HTR-8/SVneo (cell line): ENCODE data around the gene EXOSC2.

ENCODE experiments used
- DNase-seq: peaks from one replicate; pipeline ENCODE4 v3.0.0; 2011; ENCODE audit warnings: low spot score, mixed read lengths; ENCODE audit not compliant: insufficient read length
- FAIRE-seq: peaks from 2 replicates; lab custom pipeline; 2011; peaks lifted over from hg19 to GRCh38; lab: Jason Lieb, UNC

The EXOSC2 gene

GRCh38 chr9:130693426-130694191 lies at the start of gene EXOSC2:
Gene EXOSC2 (plus strand): TSS chr9:130693780. CDS start chr9:130693792, 12 bp downstream.
- DNase-seq, result peak; percentile 96
- FAIRE-seq, result no peak

- DNase-seq (no peak), FAIRE-seq (no peak)
Measured at GRCh38 chr9:130651221-130651620, 42.4 kb upstream of the EXOSC2 start.

- DNase-seq, result no peak
- no peak for FAIRE-seq
Measured at GRCh38 chr9:130651752-130652151, 41.8 kb upstream of the EXOSC2 start.

- no peak for DNase-seq
- no peak for FAIRE-seq
Measured at GRCh38 chr9:130654879-130655278, 38.7 kb upstream of the EXOSC2 start.

- no peak for FAIRE-seq
Measured at GRCh38 chr9:130658893-130659698, 34.5 kb upstream of the EXOSC2 start.

GRCh38 chr9:130659699-130660248 lies 33.8 kb upstream of the EXOSC2 start:
- no peak for DNase-seq
- no peak for FAIRE-seq

More at GRCh38 chr9:130658893-130659698, 34.5 kb upstream of the EXOSC2 start:
- DNase-seq, result no peak

- no peak for DNase-seq
- no peak for FAIRE-seq
Measured at GRCh38 chr9:130660326-130660682, 33.3 kb upstream of the EXOSC2 start.

GRCh38 chr9:130660683-130661450 lies 32.7 kb upstream of the EXOSC2 start:
- DNase-seq (no peak), FAIRE-seq (no peak)

GRCh38 chr9:130661451-130662098 lies 32.0 kb upstream of the EXOSC2 start:
- DNase-seq (no peak), FAIRE-seq (no peak)

GRCh38 chr9:130662099-130662969 lies 31.2 kb upstream of the EXOSC2 start:
- FAIRE-seq (no peak), DNase-seq (no peak)

- no peak for DNase-seq
- no peak for FAIRE-seq
Measured at GRCh38 chr9:130662970-130663257, 30.7 kb upstream of the EXOSC2 start.

GRCh38 chr9:130663258-130663976 lies 30.2 kb upstream of the EXOSC2 start:
- no peak for DNase-seq
- FAIRE-seq, result no peak

- FAIRE-seq (no peak), DNase-seq (no peak)
Measured at GRCh38 chr9:130663977-130664250, 29.7 kb upstream of the EXOSC2 start.

GRCh38 chr9:130664251-130665028 lies 29.1 kb upstream of the EXOSC2 start, which contains the start of gene PRDM12:
Gene PRDM12 (plus strand): TSS chr9:130664594. CDS start chr9:130664654, 60 bp downstream.
- DNase-seq (no peak), FAIRE-seq (no peak)

GRCh38 chr9:130665029-130665430 lies 28.6 kb upstream of the EXOSC2 start:
- DNase-seq, result no peak
- FAIRE-seq, result no peak

GRCh38 chr9:130665431-130666392 lies 27.9 kb upstream of the EXOSC2 start:
- DNase-seq, result no peak
- no peak for FAIRE-seq
